GM12878 (cell line): ENCODE results near the gene KRTAP5-2. TPM values are rescaled to one million over a fixed set of nuclear protein-coding genes. Genes with fewer than 3 reads are reported as not detected.

Experiments
- ATAC-seq: fragments of 200-7000 bp; cut with Tn5 transposase; 3 replicates; pipeline ENCODE4 v1.9.1; 2020; ENCODE audit warnings: mild to moderate bottlenecking, moderate library complexity
- BruUV-seq: library from RNA; stranded (reverse); fragments of 400-500 nt; replicated peaks from 2 replicates; lab custom pipeline; 2021; lab: Mats Ljungman, UMichigan
- CTCF ChIA-PET: fragments of 300-600 bp; sonication (Branson Sonifier 250); formaldehyde crosslinking; extraction: SDS; loops from one replicate; lab custom pipeline; 2021; ENCODE audit warnings: inconsistent platforms; lab: Yijun Ruan, JAX
- POLR2A ChIA-PET: fragments of 350-600 bp; formaldehyde crosslinking; extraction: SDS; loops from one replicate; lab custom pipeline; 2021; ENCODE audit warnings: inconsistent platforms; lab: Charles Lee
- RAD21 ChIA-PET: fragments of 300-600 bp; sonication (Branson Sonifier 250); formaldehyde crosslinking; loops from one replicate; lab custom pipeline; 2023; ENCODE audit warnings: antibody characterized with exemption; ENCODE audit not compliant: unreplicated experiment; lab: Charles Lee
- SMC1A ChIA-PET: fragments of 300-600 bp; sonication (Branson Sonifier 250); formaldehyde crosslinking; loops from one replicate; lab custom pipeline; 2023; ENCODE audit not compliant: unreplicated experiment, uncharacterized antibody; lab: Charles Lee
- DNase-seq: peaks from one replicate; pipeline ENCODE4 v3.0.0-alpha.2; 2011; ENCODE audit warnings: low read depth, low spot score
- FAIRE-seq: peaks from 3 replicates; lab custom pipeline; 2011; peaks lifted over from hg19 to GRCh38; lab: Jason Lieb, UNC
- H2AFZ ChIP-seq: 2 replicates; pipeline ENCODE4 v1.6.0; 2011; ENCODE audit warnings: low read depth, low read length, control low read depth; ENCODE audit not compliant: control insufficient read depth
- H3K27ac ChIP-seq: 2 replicates; pipeline ENCODE4 v1.5.1; 2011; ENCODE audit warnings: control low read depth; ENCODE audit not compliant: control insufficient read depth, insufficient read depth
- H3K27me3 ChIP-seq, 2 experiments: replicated peaks in 1 of 2; 2 replicates each; pipeline versions ENCODE4 v1.6.0 to v1.6.1; 2011; ENCODE audit warnings: low read length in 1 of 2; ENCODE audit not compliant: control insufficient read depth in 2 of 2, insufficient read depth in 2 of 2
- H3K36me3 ChIP-seq, 2 experiments: 2 replicates each; pipeline ENCODE4 v1.5.1; 2011; ENCODE audit warnings: low read length in 1 of 2; ENCODE audit not compliant: control insufficient read depth in 2 of 2, insufficient read depth in 2 of 2
- H3K4me1 ChIP-seq: 2 replicates; pipeline ENCODE4 v1.6.1; 2011; ENCODE audit warnings: mild to moderate bottlenecking, low read length, moderate library complexity, mixed read lengths; ENCODE audit not compliant: control insufficient read depth, insufficient read depth
- H3K4me2 ChIP-seq: 2 replicates; pipeline ENCODE4 v1.6.0; 2011; ENCODE audit warnings: control low read depth; ENCODE audit not compliant: control insufficient read depth, insufficient read depth
- H3K4me3 ChIP-seq: fragments of 200-600 bp; sonication (generic); 2 replicates; pipeline ENCODE4 v1.5.1; 2016
- H3K79me2 ChIP-seq: 2 replicates; pipeline ENCODE4 v1.6.0; 2011; ENCODE audit warnings: low read length; ENCODE audit not compliant: control insufficient read depth, insufficient read depth
- H3K9ac ChIP-seq: 2 replicates; pipeline ENCODE4 v1.8.0; 2011; ENCODE audit warnings: low read length, control low read depth, mixed read lengths; ENCODE audit not compliant: control insufficient read depth, insufficient read depth
- H3K9me3 ChIP-seq: replicated peaks from 3 replicates; pipeline ENCODE4 v1.5.1; 2011; ENCODE audit warnings: mild to moderate bottlenecking, low read length; ENCODE audit not compliant: control insufficient read depth, insufficient read depth
- H4K20me1 ChIP-seq: 2 replicates; pipeline ENCODE4 v1.6.0; 2011; ENCODE audit not compliant: control insufficient read depth, insufficient read depth
- CTCF ChIP-seq, 3 experiments: IDR thresholded peaks in 2 of 3; conservative IDR thresholded peaks in 1 of 3; 2 replicates each; pipeline ENCODE4 v1.5.1; 2011; ENCODE audit warnings: low read depth in 3 of 3, low read length in 3 of 3, mild to moderate bottlenecking in 3 of 3, control low read depth in 2 of 3, moderate library complexity in 2 of 3, inconsistent platforms in 1 of 3, mixed read lengths in 1 of 3; ENCODE audit not compliant: control insufficient read depth in 2 of 3, insufficient read depth in 1 of 3; ENCODE audit errors: extremely low read depth in 1 of 3
- NBN ChIP-seq: fragments of 450-650 bp; IDR thresholded peaks from 2 replicates; pipeline ENCODE4 v1.6.1; 2016
- NR2C2 ChIP-seq: IDR thresholded peaks from 2 replicates; pipeline ENCODE4 v1.6.1; 2011; ENCODE audit warnings: borderline replicate concordance, low read depth; ENCODE audit not compliant: control insufficient read depth, insufficient read length
- WGBS: methylation state at CpG from one replicate; pipeline ENCODE4 v1.1.6; 2016; ENCODE audit warnings: low lambda C conversion rate; ENCODE audit not compliant: insufficient replicate concordance, insufficient coverage; ENCODE audit errors: missing lambda C conversion rate; 5-methylcytosine and 5-hydroxymethylcytosine counted together
- in situ Hi-C: fragments of 300-500 bp; cut with MboI; formaldehyde crosslinking; loops from 9 replicates; pipeline ENCODE4 v1.14.3; 2018; ENCODE audit warnings: mixed read lengths
- intact Hi-C: fragments of 100-400 bp; cut with micrococcal nuclease; formaldehyde crosslinking; loops from one replicate; pipeline ENCODE4 v1.14.2; 2022; ENCODE audit not compliant: unreplicated experiment
- polyA plus RNA-seq, 11 experiments: library from polyadenylated mRNA; depleted of rRNA in 4 of 11; unstranded in 6 of 11; stranded (reverse) in 5 of 11; fragments of >200 nt; fragmentation: Nextera tagmentation in 4 of 11; fragmentation: Illumina TruSeq in 1 of 11; extraction: Ambion mirVana in 4 of 11; extraction: Trizol in 1 of 11; gene quantifications; 1 replicate in 1 of 11; 2 replicates in 10 of 11; pipeline versions ENCODE4 v1.2.1 to v1.2.3, GENCODE V29; 2011 to 2016; ENCODE audit warnings: inconsistent platforms in 2 of 11, missing spikeins in 2 of 11, low read depth in 1 of 11
- total RNA-seq, 4 experiments: library from RNA; depleted of rRNA in 3 of 4; stranded (reverse); fragments of >200 nt in 3 of 4; fragmentation: Illumina TruSeq in 1 of 4; extraction: Trizol in 1 of 4; gene quantifications; 2 replicates each; pipeline versions ENCODE4 v1.2.1 to v1.2.3, GENCODE V29; 2013 to 2021

The KRTAP5-2 gene
- total and polyA plus RNA-seq, 10 of the 15 experiments (the other 5 are each of a cell fraction or from before 2014, with no cell fraction given), result not detected

- H3K9ac ChIP-seq, result no peak overlapping the region
- TF ChIP-seq CTCF (IDR thresholded peaks at IDR 0.05 in 2 of 3, conservative IDR thresholded peaks at IDR 0.05 in 1 of 3; ENCODE audit: control insufficient read depth in 2 of 3, extremely low read depth in 1 of 3, insufficient read depth in 1 of 3, low read depth in 3 of 3, low read length in 3 of 3) (peak in 1 of 3 experiments; percentile 26; a peak in 2 of 6 replicates), NBN (no peak), NR2C2 (no peak)
- no TSS peak for BruUV-seq
- H3K4me1 ChIP-seq, result no peaks in the 10 kb centered on the region
- ATAC-seq (no peak), FAIRE-seq (no peak), DNase-seq (no peak)
- H3K9me3 ChIP-seq, result no peaks in the 10 kb centered on the region
- no peak overlapping the region for H2AFZ ChIP-seq
- H4K20me1 ChIP-seq, result no peaks in the 10 kb centered on the region
- H3K27ac ChIP-seq, result no peak overlapping the region
- ChIA-PET POLR2A (no interaction called here), SMC1A (no interaction called here), CTCF (interaction anchor here (1.3 kb wide), 1 partner anchor 14 kb away, joined by 5 read pairs; no protein-coding TSS in a partner anchor), RAD21 (no interaction called here)
- 44% methylated on average over 8 of the region's 8 CpGs for WGBS
- H3K36me3 ChIP-seq, result no peaks in the 10 kb centered on the region
- in situ Hi-C loops (no loop called here), intact Hi-C loops (no loop called here)
- H3K4me3 ChIP-seq, result no peak overlapping the region
- H3K27me3 ChIP-seq, result no peaks in the 10 kb centered on the region
- H3K79me2 ChIP-seq, result no peaks in the 10 kb centered on the region
- H3K4me2 ChIP-seq, result no peak overlapping the region
Observed at GRCh38 chr11:1560649-1561251, 37.3 kb downstream of the KRTAP5-2 start.
